HEK293 (cell line): ENCODE results near the gene CISD2.

Experiments
- HOXA7 ChIP-seq: sonication (generic); formaldehyde crosslinking; IDR thresholded peaks from 2 replicates; pipeline ENCODE4 v1.8.1; 2022; ENCODE audit warnings: missing genetic modification reagents, borderline replicate concordance
- IKZF3 ChIP-seq: fragments of 450-650 bp; IDR thresholded peaks from 2 replicates; pipeline ENCODE4 v1.5.0; 2018; ENCODE audit warnings: missing biosample characterization, mild to moderate bottlenecking, missing genetic modification characterization, moderate library complexity
- INSM2 ChIP-seq: fragments of 450-650 bp; formaldehyde crosslinking; IDR thresholded peaks from 2 replicates; pipeline ENCODE4 v1.5.1; 2016; ENCODE audit warnings: missing biosample characterization, missing genetic modification characterization
- MYNN ChIP-seq: fragments of 450-650 bp; formaldehyde crosslinking; IDR thresholded peaks from 2 replicates; pipeline ENCODE4 v1.5.1; 2016; ENCODE audit warnings: missing biosample characterization, missing genetic modification characterization, borderline replicate concordance
- YY2 ChIP-seq: fragments of 450-650 bp; formaldehyde crosslinking; IDR thresholded peaks from 2 replicates; pipeline ENCODE4 v1.5.1; 2016; ENCODE audit warnings: missing biosample characterization, missing genetic modification characterization
- ZBTB1 ChIP-seq: fragments of 450-650 bp; formaldehyde crosslinking; IDR thresholded peaks from 2 replicates; pipeline ENCODE4 v1.5.1; 2016; ENCODE audit warnings: missing biosample characterization, missing genetic modification characterization
- ZFP3 ChIP-seq: fragments of 450-650 bp; formaldehyde crosslinking; IDR thresholded peaks from 2 replicates; pipeline ENCODE4 v1.5.1; 2016; ENCODE audit warnings: low read depth, missing biosample characterization, missing genetic modification characterization
- ZFP69B ChIP-seq: fragments of 450-650 bp; formaldehyde crosslinking; IDR thresholded peaks from 2 replicates; pipeline ENCODE4 v1.5.1; 2016; ENCODE audit warnings: missing biosample characterization, missing genetic modification characterization
- ZNF114 ChIP-seq: fragments of 450-650 bp; formaldehyde crosslinking; IDR thresholded peaks from 2 replicates; pipeline ENCODE4 v1.5.0; 2017; ENCODE audit warnings: missing biosample characterization, missing genetic modification characterization
- ZNF132 ChIP-seq: fragments of 450-650 bp; formaldehyde crosslinking; IDR thresholded peaks from 2 replicates; pipeline ENCODE4 v1.5.1; 2017; ENCODE audit warnings: missing biosample characterization, missing genetic modification characterization, borderline replicate concordance
- ZNF211 ChIP-seq: fragments of 450-650 bp; formaldehyde crosslinking; IDR thresholded peaks from 2 replicates; pipeline ENCODE4 v1.5.1; 2016; ENCODE audit warnings: low read depth, missing biosample characterization, missing genetic modification characterization
- ZNF341 ChIP-seq: fragments of 450-650 bp; formaldehyde crosslinking; IDR thresholded peaks from 2 replicates; pipeline ENCODE4; 2016; ENCODE audit warnings: low read depth, missing biosample characterization, missing genetic modification characterization
- ZNF350 ChIP-seq: fragments of 450-650 bp; formaldehyde crosslinking; IDR thresholded peaks from 2 replicates; pipeline ENCODE4 v1.5.0; 2017; ENCODE audit warnings: missing biosample characterization, mild to moderate bottlenecking, missing genetic modification characterization
- ZNF426 ChIP-seq: fragments of 450-650 bp; formaldehyde crosslinking; IDR thresholded peaks from 2 replicates; pipeline ENCODE4 v1.5.1; 2017; ENCODE audit warnings: missing biosample characterization, missing genetic modification characterization, mild to moderate bottlenecking, inconsistent platforms, moderate library complexity
- ZNF449 ChIP-seq: fragments of 450-650 bp; formaldehyde crosslinking; IDR thresholded peaks from 2 replicates; pipeline ENCODE4 v1.5.1; 2017; ENCODE audit warnings: missing biosample characterization, mild to moderate bottlenecking, missing genetic modification characterization, moderate library complexity
- ZNF555 ChIP-seq: fragments of 450-650 bp; formaldehyde crosslinking; conservative IDR thresholded peaks from 2 replicates; pipeline ENCODE4 v1.5.1; 2017; ENCODE audit warnings: missing biosample characterization, mild to moderate bottlenecking, missing genetic modification characterization, inconsistent platforms
- ZNF571 ChIP-seq: fragments of 450-650 bp; formaldehyde crosslinking; IDR thresholded peaks from 2 replicates; pipeline ENCODE4 v1.5.0; 2017; ENCODE audit warnings: missing biosample characterization, missing genetic modification characterization
- ZNF660 ChIP-seq: fragments of 450-650 bp; IDR thresholded peaks from 2 replicates; pipeline ENCODE4 v1.5.1; 2018; ENCODE audit warnings: missing biosample characterization, mild to moderate bottlenecking, missing genetic modification characterization
- ZNF830 ChIP-seq: fragments of 450-650 bp; IDR thresholded peaks from 2 replicates; pipeline ENCODE4 v1.5.0; 2018; ENCODE audit warnings: missing biosample characterization, missing genetic modification characterization, low read depth, mild to moderate bottlenecking, moderate library complexity
- ZNF843 ChIP-seq: fragments of 450-650 bp; formaldehyde crosslinking; IDR thresholded peaks from 2 replicates; pipeline ENCODE4 v1.5.1; 2016; ENCODE audit warnings: missing biosample characterization, missing genetic modification characterization
- ZSCAN30 ChIP-seq: fragments of 450-650 bp; IDR thresholded peaks from 2 replicates; pipeline ENCODE4 v1.5.1; 2018; ENCODE audit warnings: missing biosample characterization, mild to moderate bottlenecking, missing genetic modification characterization, moderate library complexity
- ZSCAN5A ChIP-seq: fragments of 450-650 bp; formaldehyde crosslinking; IDR thresholded peaks from 2 replicates; pipeline ENCODE4 v1.5.1; 2016; ENCODE audit warnings: missing biosample characterization, missing genetic modification characterization
- TF ChIP-seq, protein P1 (sequence below): fragments of 450-650 bp; formaldehyde crosslinking; IDR thresholded peaks from 2 replicates; pipeline ENCODE4 v1.5.1; 2016; ENCODE audit warnings: missing biosample characterization, missing genetic modification characterization, borderline replicate concordance
- TF ChIP-seq, protein P2 (sequence below): fragments of 450-650 bp; formaldehyde crosslinking; IDR thresholded peaks from 2 replicates; pipeline ENCODE4 v1.5.1; 2016; ENCODE audit warnings: missing biosample characterization, missing genetic modification characterization

CISD2 gene

DNA sequence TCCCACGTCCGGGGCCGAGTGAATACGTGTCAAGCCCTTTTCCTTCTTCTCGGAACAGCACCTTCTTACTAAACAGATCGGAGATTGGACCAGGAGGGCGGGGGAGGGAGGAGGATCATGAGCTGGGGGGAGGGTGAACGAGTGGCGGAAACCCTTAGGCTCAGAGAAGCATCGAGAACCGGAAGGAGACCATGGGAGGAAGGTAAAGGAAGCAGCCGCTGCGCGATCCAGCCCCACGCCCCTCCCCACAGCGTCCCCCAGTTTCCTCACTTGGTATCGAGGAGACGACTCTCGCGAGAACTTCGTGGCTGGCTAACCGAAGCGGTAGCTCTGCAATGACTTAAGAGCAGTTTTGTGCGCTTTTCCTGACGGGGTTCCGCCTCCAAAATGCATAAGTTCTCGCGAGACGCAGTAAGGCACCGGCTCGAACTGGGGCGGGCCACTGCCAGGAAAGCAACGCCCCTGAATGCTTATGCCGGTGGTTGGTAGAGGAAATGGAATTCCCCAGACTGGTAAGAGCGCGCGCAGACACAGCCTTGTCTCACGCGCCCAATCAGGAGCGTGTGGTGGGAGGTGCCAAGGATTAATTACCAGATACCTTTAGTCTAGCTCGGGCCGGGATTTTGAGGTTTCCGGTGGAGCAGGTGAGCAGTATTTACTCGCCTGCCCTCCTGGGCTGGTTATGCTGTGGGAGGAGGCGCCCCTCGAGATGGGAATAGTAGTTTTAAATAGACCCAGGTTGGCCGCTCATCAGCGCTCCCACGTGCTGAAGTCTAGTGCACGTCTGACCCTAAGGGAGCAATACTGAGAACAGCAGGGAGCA, 40.9 kb upstream of the CISD2 start (continued):
- TF ChIP-seq INSM2 (tag by site-specific recombination) = peak; percentile 80
- peak; percentile 93 for TF ChIP-seq ZNF341 (tag by site-specific recombination)
- peak; percentile 18; the same call in 1 of the 2 replicates for TF ChIP-seq ZSCAN30 (tag by site-specific recombination)
- TF ChIP-seq ZFP3 = no peak
- TF ChIP-seq ZNF114 (tag by site-specific recombination) = no peak
- no peak for TF ChIP-seq ZNF350 (tag by site-specific recombination)
- no peak for TF ChIP-seq ZNF426 (tag by site-specific recombination)
- TF ChIP-seq, protein P1, sequence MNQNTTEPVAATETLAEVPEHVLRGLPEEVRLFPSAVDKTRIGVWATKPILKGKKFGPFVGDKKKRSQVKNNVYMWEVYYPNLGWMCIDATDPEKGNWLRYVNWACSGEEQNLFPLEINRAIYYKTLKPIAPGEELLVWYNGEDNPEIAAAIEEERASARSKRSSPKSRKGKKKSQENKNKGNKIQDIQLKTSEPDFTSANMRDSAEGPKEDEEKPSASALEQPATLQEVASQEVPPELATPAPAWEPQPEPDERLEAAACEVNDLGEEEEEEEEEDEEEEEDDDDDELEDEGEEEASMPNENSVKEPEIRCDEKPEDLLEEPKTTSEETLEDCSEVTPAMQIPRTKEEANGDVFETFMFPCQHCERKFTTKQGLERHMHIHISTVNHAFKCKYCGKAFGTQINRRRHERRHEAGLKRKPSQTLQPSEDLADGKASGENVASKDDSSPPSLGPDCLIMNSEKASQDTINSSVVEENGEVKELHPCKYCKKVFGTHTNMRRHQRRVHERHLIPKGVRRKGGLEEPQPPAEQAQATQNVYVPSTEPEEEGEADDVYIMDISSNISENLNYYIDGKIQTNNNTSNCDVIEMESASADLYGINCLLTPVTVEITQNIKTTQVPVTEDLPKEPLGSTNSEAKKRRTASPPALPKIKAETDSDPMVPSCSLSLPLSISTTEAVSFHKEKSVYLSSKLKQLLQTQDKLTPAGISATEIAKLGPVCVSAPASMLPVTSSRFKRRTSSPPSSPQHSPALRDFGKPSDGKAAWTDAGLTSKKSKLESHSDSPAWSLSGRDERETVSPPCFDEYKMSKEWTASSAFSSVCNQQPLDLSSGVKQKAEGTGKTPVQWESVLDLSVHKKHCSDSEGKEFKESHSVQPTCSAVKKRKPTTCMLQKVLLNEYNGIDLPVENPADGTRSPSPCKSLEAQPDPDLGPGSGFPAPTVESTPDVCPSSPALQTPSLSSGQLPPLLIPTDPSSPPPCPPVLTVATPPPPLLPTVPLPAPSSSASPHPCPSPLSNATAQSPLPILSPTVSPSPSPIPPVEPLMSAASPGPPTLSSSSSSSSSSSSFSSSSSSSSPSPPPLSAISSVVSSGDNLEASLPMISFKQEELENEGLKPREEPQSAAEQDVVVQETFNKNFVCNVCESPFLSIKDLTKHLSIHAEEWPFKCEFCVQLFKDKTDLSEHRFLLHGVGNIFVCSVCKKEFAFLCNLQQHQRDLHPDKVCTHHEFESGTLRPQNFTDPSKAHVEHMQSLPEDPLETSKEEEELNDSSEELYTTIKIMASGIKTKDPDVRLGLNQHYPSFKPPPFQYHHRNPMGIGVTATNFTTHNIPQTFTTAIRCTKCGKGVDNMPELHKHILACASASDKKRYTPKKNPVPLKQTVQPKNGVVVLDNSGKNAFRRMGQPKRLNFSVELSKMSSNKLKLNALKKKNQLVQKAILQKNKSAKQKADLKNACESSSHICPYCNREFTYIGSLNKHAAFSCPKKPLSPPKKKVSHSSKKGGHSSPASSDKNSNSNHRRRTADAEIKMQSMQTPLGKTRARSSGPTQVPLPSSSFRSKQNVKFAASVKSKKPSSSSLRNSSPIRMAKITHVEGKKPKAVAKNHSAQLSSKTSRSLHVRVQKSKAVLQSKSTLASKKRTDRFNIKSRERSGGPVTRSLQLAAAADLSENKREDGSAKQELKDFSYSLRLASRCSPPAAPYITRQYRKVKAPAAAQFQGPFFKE (tag by site-specific recombination) = no peak
- TF ChIP-seq ZNF571 (tag by site-specific recombination) = no peak
- TF ChIP-seq YY2 (tag by site-specific recombination) = no peak; the same call in 1 of the 2 replicates
- no peak for TF ChIP-seq MYNN (tag by site-specific recombination)
- no peak for TF ChIP-seq HOXA7
- peak; percentile 21; the same call in 1 of the 2 replicates for TF ChIP-seq IKZF3 (tag by site-specific recombination)
- no peak for TF ChIP-seq ZNF555 (tag by site-specific recombination)
- no peak for TF ChIP-seq ZNF830
- no peak for TF ChIP-seq ZNF660
- TF ChIP-seq ZNF132 = no peak
- no peak; the same call in 1 of the 2 replicates for TF ChIP-seq ZFP69B (tag by site-specific recombination)
- TF ChIP-seq ZBTB1 (tag by site-specific recombination) = no peak
- TF ChIP-seq ZNF211 (tag by site-specific recombination) = no peak
- no peak for TF ChIP-seq ZSCAN5A (tag by site-specific recombination)
- peak; percentile 35; the same call in 1 of the 2 replicates for TF ChIP-seq ZNF843
- peak; percentile 87; the same call in 1 of the 2 replicates for TF ChIP-seq ZNF449 (tag by site-specific recombination)
- TF ChIP-seq, protein P2, sequence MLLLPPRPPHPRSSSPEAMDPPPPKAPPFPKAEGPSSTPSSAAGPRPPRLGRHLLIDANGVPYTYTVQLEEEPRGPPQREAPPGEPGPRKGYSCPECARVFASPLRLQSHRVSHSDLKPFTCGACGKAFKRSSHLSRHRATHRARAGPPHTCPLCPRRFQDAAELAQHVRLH (tag by site-specific recombination) = peak; percentile 85
